Fibroblast of lung (primary cell): ENCODE data around the gene SOWAHD.

Experiments used
- CTCF ChIP-seq, 2 donors: IDR thresholded peaks in 1 of 2; conservative IDR thresholded peaks in 1 of 2; 1 replicate in 1 of 2; 2 replicates in 1 of 2; pipeline ENCODE4 v1.5.1; 2011 to 2012; ENCODE audit warnings: low read length in 2 of 2, control low read depth in 1 of 2, inconsistent platforms in 1 of 2, low read depth in 1 of 2, mild to moderate bottlenecking in 1 of 2
- EZH2 ChIP-seq: IDR thresholded peaks from 2 replicates; pipeline ENCODE4 v1.5.1; 2012; ENCODE audit warnings: low read length, control low read depth, mild to moderate bottlenecking; ENCODE audit errors: missing control alignments

GRCh38 chrX:119778829-119779228 is 20.4 kb downstream of the SOWAHD start:
- TF ChIP-seq CTCF (conservative IDR thresholded peaks at IDR 0.05 in 1 of 2, IDR thresholded peaks at IDR 0.05 in 1 of 2; ENCODE audit: low read depth in 1 of 2, low read length in 2 of 2), result no peak
- TF ChIP-seq EZH2, result no peak
